Mesendoderm (in vitro differentiated cells): ENCODE results near the gene SLC19A2.

Source experiments
- DNase-seq: peaks from one replicate; pipeline ENCODE4 v3.0.0; 2013
- H2AK5ac ChIP-seq: 2 replicates; pipeline ENCODE4 v1.6.1; 2013; ENCODE audit warnings: low read length, inconsistent platforms
- H2BK120ac ChIP-seq: 2 replicates; pipeline ENCODE4 v1.6.1; 2013; ENCODE audit warnings: low read depth, mild to moderate bottlenecking, low read length, moderate library complexity, mixed read lengths
- H2BK15ac ChIP-seq: replicated peaks from 2 replicates; pipeline ENCODE4 v1.6.1; 2013; ENCODE audit warnings: low read depth, mild to moderate bottlenecking, moderate library complexity
- H2BK5ac ChIP-seq: 2 replicates; pipeline ENCODE4 v1.6.1; 2013; ENCODE audit warnings: low read length, inconsistent platforms
- H3K18ac ChIP-seq: 2 replicates; pipeline ENCODE4 v1.6.1; 2013; ENCODE audit warnings: mild to moderate bottlenecking, low read length, mixed read lengths
- H3K23ac ChIP-seq: one replicate; pipeline ENCODE4 v1.6.1; 2013; ENCODE audit warnings: low read length
- H3K27ac ChIP-seq: 2 replicates; pipeline ENCODE4 v1.5.1; 2013; ENCODE audit warnings: low read depth, mild to moderate bottlenecking, inconsistent platforms, low read length, moderate library complexity
- H3K27me3 ChIP-seq: 2 replicates; pipeline ENCODE4 v1.6.1; 2013; ENCODE audit warnings: low read length, control low read depth, mild to moderate bottlenecking, inconsistent platforms; ENCODE audit not compliant: insufficient read depth, poor library complexity
- H3K36me3 ChIP-seq: 2 replicates; pipeline ENCODE4 v1.6.1; 2013; ENCODE audit warnings: low read length, inconsistent platforms; ENCODE audit not compliant: control insufficient read depth, insufficient read depth
- H3K4ac ChIP-seq: one replicate; pipeline ENCODE4 v1.6.1; 2013; ENCODE audit warnings: low read depth, mild to moderate bottlenecking, low read length, moderate library complexity
- H3K4me1 ChIP-seq: 2 replicates; pipeline ENCODE4 v1.6.1; 2013; ENCODE audit warnings: low read depth, low read length, inconsistent platforms; ENCODE audit not compliant: control insufficient read depth
- H3K4me2 ChIP-seq: 2 replicates; pipeline ENCODE4 v1.6.1; 2013; ENCODE audit warnings: low read length
- H3K4me3 ChIP-seq: 2 replicates; pipeline ENCODE4 v1.5.1; 2013; ENCODE audit warnings: mild to moderate bottlenecking, low read length
- H3K56ac ChIP-seq: one replicate; pipeline ENCODE4 v1.6.1; 2013; ENCODE audit warnings: low read length
- H3K79me1 ChIP-seq: 2 replicates; pipeline ENCODE4 v1.6.1; 2013; ENCODE audit warnings: low read length, inconsistent platforms
- H3K79me2 ChIP-seq: 2 replicates; pipeline ENCODE4 v1.6.1; 2013; ENCODE audit warnings: mild to moderate bottlenecking, low read length; ENCODE audit not compliant: control insufficient read depth, insufficient read depth
- H3K9ac ChIP-seq: 2 replicates; pipeline ENCODE4 v1.6.1; 2013; ENCODE audit warnings: low read length, inconsistent platforms
- H4K5ac ChIP-seq: one replicate; pipeline ENCODE4 v1.6.1; 2013; ENCODE audit warnings: low read length
- H4K8ac ChIP-seq: one replicate; pipeline ENCODE4 v1.6.1; 2013; ENCODE audit warnings: low read depth, mild to moderate bottlenecking, control low read depth, low read length, moderate library complexity
- WGBS: extraction: QIAGEN DNeasy Blood & Tissue Kit; methylation state at CpG from one replicate; pipeline ENCODE4 v1.1.7; 2013; ENCODE audit warnings: low lambda C conversion rate, missing lambda C conversion rate; ENCODE audit not compliant: insufficient coverage; ENCODE audit errors: extremely low coverage; 5-methylcytosine and 5-hydroxymethylcytosine counted together

The SLC19A2 gene

GRCh38 chr1:169493251-169493650, 7.5 kb upstream of the SLC19A2 start:
- Histone ChIP-seq H3K18ac (no peak overlapping the region), H4K8ac (no peak overlapping the region), H2BK15ac (no peak overlapping the region), H3K56ac (no peak overlapping the region), H2BK120ac (no peak overlapping the region), H3K4me3 (no peak overlapping the region), H3K27ac (no peak overlapping the region), H3K79me2 (no peaks in the 10 kb centered on the region), H4K5ac (no peak overlapping the region), H3K4me1 (no peaks in the 10 kb centered on the region), H3K4me2 (no peak overlapping the region), H2BK5ac (no peak overlapping the region), H3K4ac (no peak overlapping the region), H3K79me1 (no peaks in the 10 kb centered on the region), H3K23ac (no peak overlapping the region), H3K27me3 (no peaks in the 10 kb centered on the region), H2AK5ac (no peak overlapping the region), H3K36me3 (no peaks in the 10 kb centered on the region), H3K9ac (no peak overlapping the region)
- WGBS, result no CpG with 5 or more reads among the region's 1 CpG
- DNase-seq, result no peak

DNA sequence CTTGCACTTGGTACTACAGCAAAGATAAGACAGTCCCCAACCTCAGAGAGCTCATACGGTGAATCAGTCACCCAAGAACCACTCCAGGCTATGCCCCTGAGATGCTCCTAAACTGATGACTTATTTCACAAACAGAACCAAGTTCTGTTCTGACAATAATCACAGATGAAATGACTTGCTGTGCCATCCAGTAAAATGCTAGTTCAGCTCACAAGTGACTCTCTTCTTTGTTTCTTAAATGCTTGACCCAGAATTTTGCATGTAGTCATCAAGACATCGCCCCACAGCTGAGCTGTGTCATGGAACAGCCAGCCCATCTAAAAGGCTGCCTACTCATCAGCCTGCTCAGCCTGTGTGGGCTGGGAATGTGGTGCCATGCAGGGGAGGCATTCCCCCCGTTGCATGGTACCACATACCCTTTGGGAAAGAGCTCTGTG, 6.1 kb upstream of the SLC19A2 start:
- H3K23ac ChIP-seq, result no peak overlapping the region
- no peak overlapping the region for H3K56ac ChIP-seq
- no peak overlapping the region for H2BK120ac ChIP-seq
- no peak overlapping the region for H4K5ac ChIP-seq
- no peaks in the 10 kb centered on the region for H3K27me3 ChIP-seq
- no peak overlapping the region for H2BK15ac ChIP-seq
- no peak overlapping the region for H4K8ac ChIP-seq
- no peak overlapping the region for H2BK5ac ChIP-seq
- no peak overlapping the region for H3K18ac ChIP-seq
- no peaks in the 10 kb centered on the region for H3K36me3 ChIP-seq
- no peak overlapping the region for H3K4ac ChIP-seq
- no peaks in the 10 kb centered on the region for H3K79me1 ChIP-seq
- no peak overlapping the region for H3K4me2 ChIP-seq
- no peak overlapping the region for H3K27ac ChIP-seq
- DNase-seq, result no peak
- H3K9ac ChIP-seq, result no peak overlapping the region
- no peak overlapping the region for H3K4me3 ChIP-seq
- H2AK5ac ChIP-seq, result no peak overlapping the region
- WGBS, result no CpG with 5 or more reads among the region's 3 CpGs
- no peaks in the 10 kb centered on the region for H3K79me2 ChIP-seq
- H3K4me1 ChIP-seq, result no peaks in the 10 kb centered on the region

DNA sequence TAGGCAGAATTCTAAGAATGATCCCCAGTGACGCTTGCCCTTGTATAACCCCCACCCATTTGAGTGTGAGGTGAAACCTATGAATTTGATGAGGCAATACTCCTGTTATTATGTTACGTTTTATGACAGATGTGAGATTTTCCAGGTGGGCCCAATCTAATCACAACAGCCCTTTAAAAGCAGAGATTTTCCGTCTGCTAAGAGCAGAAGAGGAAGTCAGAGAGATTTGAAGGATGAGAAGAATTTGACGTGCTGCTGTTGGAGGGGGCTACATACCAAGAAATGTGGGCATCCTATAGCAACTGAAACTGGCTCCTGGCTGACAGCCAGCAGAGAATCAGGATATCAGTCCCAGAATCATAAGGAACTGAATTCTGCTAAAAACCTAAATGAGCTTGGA, 2.4 kb upstream of the SLC19A2 start:
- Histone ChIP-seq H2BK15ac (no peak overlapping the region), H3K79me2 (peaks cover 15% of the 10 kb centered on the region), H2BK5ac (no peak overlapping the region), H3K36me3 (no peaks in the 10 kb centered on the region), H3K4me2 (no peak overlapping the region), H3K18ac (no peak overlapping the region), H3K9ac (no peak overlapping the region), H3K27me3 (no peaks in the 10 kb centered on the region), H3K79me1 (peaks cover 2% of the 10 kb centered on the region), H3K27ac (no peak overlapping the region), H4K8ac (no peak overlapping the region), H2BK120ac (no peak overlapping the region), H3K56ac (no peak overlapping the region), H3K4me1 (peaks cover 2% of the 10 kb centered on the region), H4K5ac (no peak overlapping the region), H2AK5ac (no peak overlapping the region), H3K4me3 (no peak overlapping the region), H3K23ac (no peak overlapping the region), H3K4ac (no peak overlapping the region)
- DNase-seq, result peak; percentile 31
- WGBS, result no CpG with 5 or more reads among the region's 4 CpGs

GRCh38 chr1:169487561-169487960, 1.8 kb upstream of the SLC19A2 start:
- Histone ChIP-seq H4K5ac (no peak overlapping the region), H4K8ac (no peak overlapping the region), H3K79me2 (peaks cover 17% of the 10 kb centered on the region), H3K23ac (no peak overlapping the region), H2AK5ac (no peak overlapping the region), H3K9ac (no peak overlapping the region), H3K56ac (no peak overlapping the region), H2BK5ac (no peak overlapping the region), H3K4me2 (no peak overlapping the region), H3K18ac (no peak overlapping the region), H3K4me1 (peaks cover 2% of the 10 kb centered on the region), H3K27ac (no peak overlapping the region), H3K79me1 (peaks cover 2% of the 10 kb centered on the region), H2BK15ac (no peak overlapping the region), H3K36me3 (no peaks in the 10 kb centered on the region), H3K27me3 (no peaks in the 10 kb centered on the region), H3K4me3 (no peak overlapping the region), H3K4ac (no peak overlapping the region), H2BK120ac (no peak overlapping the region)
- WGBS, result no CpG with 5 or more reads among the region's 16 CpGs
- no peak for DNase-seq

DNA sequence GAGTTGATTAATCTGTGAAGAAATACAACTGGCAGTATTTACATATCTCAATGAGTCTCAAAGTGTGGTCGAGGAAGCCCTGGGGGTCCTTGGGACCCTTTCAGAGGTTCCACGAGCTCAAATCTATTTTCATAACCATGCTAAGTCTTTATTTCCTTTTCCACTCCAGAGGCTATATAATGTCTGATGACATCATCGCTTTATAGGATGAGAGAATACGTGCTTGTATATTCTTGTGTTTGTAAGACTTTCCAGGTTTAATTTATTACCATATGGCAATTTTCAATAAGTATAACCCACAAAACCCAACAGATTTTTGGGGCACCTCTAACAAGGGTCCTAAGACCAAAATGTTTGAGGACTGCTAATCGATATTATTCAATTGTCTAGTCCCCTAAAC, 1.4 kb upstream of the SLC19A2 start:
- peaks cover 2% of the 10 kb centered on the region for H3K79me1 ChIP-seq
- no peak for DNase-seq
- H3K4me2 ChIP-seq, result no peak overlapping the region
- no peak overlapping the region for H3K56ac ChIP-seq
- no peak overlapping the region for H3K23ac ChIP-seq
- H4K5ac ChIP-seq, result no peak overlapping the region
- H2BK120ac ChIP-seq, result no peak overlapping the region
- H3K18ac ChIP-seq, result peak overlapping the region; percentile 68
- no peak overlapping the region for H3K4ac ChIP-seq
- H3K79me2 ChIP-seq, result peaks cover 20% of the 10 kb centered on the region
- no peak overlapping the region for H3K27ac ChIP-seq
- H3K9ac ChIP-seq, result peak overlapping the region; percentile 82
- no peak overlapping the region for H2AK5ac ChIP-seq
- H2BK5ac ChIP-seq, result no peak overlapping the region
- WGBS, result no CpG with 5 or more reads among the region's 5 CpGs
- H3K4me1 ChIP-seq, result peaks cover 2% of the 10 kb centered on the region
- H3K36me3 ChIP-seq, result no peaks in the 10 kb centered on the region
- H3K4me3 ChIP-seq, result no peak overlapping the region
- no peaks in the 10 kb centered on the region for H3K27me3 ChIP-seq
- no peak overlapping the region for H4K8ac ChIP-seq
- H2BK15ac ChIP-seq, result no peak overlapping the region

GRCh38 chr1:169486281-169487051, 722 bp upstream of the SLC19A2 start:
- Histone ChIP-seq H3K36me3 (no peaks in the 10 kb centered on the region), H3K4me2 (peak overlapping the region; percentile 73), H3K9ac (peak overlapping the region; percentile 82), H3K27ac (peak overlapping the region; percentile 85), H2BK15ac (no peak overlapping the region), H3K4me1 (peaks cover 2% of the 10 kb centered on the region), H2BK5ac (peak overlapping the region; percentile 53), H3K79me1 (peaks cover 2% of the 10 kb centered on the region), H2BK120ac (no peak overlapping the region), H4K8ac (no peak overlapping the region), H4K5ac (no peak overlapping the region), H3K18ac (peak overlapping the region; percentile 68), H3K79me2 (peaks cover 20% of the 10 kb centered on the region), H3K4me3 (peak overlapping the region; percentile 64), H3K4ac (no peak overlapping the region), H3K56ac (peak overlapping the region; percentile 94), H2AK5ac (no peak overlapping the region), H3K23ac (no peak overlapping the region), H3K27me3 (no peaks in the 10 kb centered on the region)
- WGBS, result no CpG with 5 or more reads among the region's 14 CpGs
- peak; percentile 29 for DNase-seq
